ENCODE data around the gene RPTOR.

- TF ChIP-seq SMC3 (conservative IDR thresholded peaks at IDR 0.05; ENCODE audit: poor library complexity), result no peak
- no peak for TF ChIP-seq REST (IDR thresholded peaks at IDR 0.05; ENCODE audit: borderline replicate concordance)
- TF ChIP-seq EZH2 (IDR thresholded peaks at IDR 0.05; ENCODE audit: borderline replicate concordance, insufficient read depth, low read length, poor library complexity, severe bottlenecking), result no peak
- TF ChIP-seq CTCF (IDR thresholded peaks at IDR 0.05; ENCODE audit: poor library complexity, severe bottlenecking), result no peak
- no peak for TF ChIP-seq POLR2AphosphoS5 (IDR thresholded peaks at IDR 0.05)
- no peak for TF ChIP-seq EP300 (conservative IDR thresholded peaks at IDR 0.05; ENCODE audit: poor library complexity, severe bottlenecking)
- no peak for TF ChIP-seq RAD21 (conservative IDR thresholded peaks at IDR 0.05)
- no peak for TF ChIP-seq MXI1 (conservative IDR thresholded peaks at IDR 0.05; ENCODE audit: poor library complexity, severe bottlenecking)
- TF ChIP-seq TAF1 (IDR thresholded peaks at IDR 0.05; ENCODE audit: low read depth), result no peak
Measured at GRCh38 chr17:80800481-80801391, 256.1 kb downstream of the RPTOR start.
